Testis (tissue), 2 donors: ENCODE data around the gene HK1.
A peak's percentile ranks its signal among the peaks of the same experiment; 100 is the strongest.

Source experiments
- POLR2A ChIP-seq: fragments of 450-650 bp; IDR thresholded peaks from one replicate; pipeline ENCODE4 v1.6.1; 2017; ENCODE audit warnings: antibody characterized with exemption, mild to moderate bottlenecking, moderate library complexity
- TF ChIP-seq, protein P1 (sequence below), 3 experiments: fragments of 450-650 bp in 2 of 3; fragments of 200-600 bp in 1 of 3; sonication (generic) in 1 of 3; IDR thresholded peaks; one replicate each; pipeline ENCODE4 v1.5.1; 2016 to 2019; ENCODE audit warnings: antibody characterized with exemption in 3 of 3, mild to moderate bottlenecking in 2 of 3, moderate library complexity in 1 of 3

GRCh38 chr10:69413221-69413865 is 135.0 kb downstream of the HK1 start:
- TF ChIP-seq, protein P1, sequence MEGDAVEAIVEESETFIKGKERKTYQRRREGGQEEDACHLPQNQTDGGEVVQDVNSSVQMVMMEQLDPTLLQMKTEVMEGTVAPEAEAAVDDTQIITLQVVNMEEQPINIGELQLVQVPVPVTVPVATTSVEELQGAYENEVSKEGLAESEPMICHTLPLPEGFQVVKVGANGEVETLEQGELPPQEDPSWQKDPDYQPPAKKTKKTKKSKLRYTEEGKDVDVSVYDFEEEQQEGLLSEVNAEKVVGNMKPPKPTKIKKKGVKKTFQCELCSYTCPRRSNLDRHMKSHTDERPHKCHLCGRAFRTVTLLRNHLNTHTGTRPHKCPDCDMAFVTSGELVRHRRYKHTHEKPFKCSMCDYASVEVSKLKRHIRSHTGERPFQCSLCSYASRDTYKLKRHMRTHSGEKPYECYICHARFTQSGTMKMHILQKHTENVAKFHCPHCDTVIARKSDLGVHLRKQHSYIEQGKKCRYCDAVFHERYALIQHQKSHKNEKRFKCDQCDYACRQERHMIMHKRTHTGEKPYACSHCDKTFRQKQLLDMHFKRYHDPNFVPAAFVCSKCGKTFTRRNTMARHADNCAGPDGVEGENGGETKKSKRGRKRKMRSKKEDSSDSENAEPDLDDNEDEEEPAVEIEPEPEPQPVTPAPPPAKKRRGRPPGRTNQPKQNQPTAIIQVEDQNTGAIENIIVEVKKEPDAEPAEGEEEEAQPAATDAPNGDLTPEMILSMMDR (IDR thresholded peaks at IDR 0.05): peak; percentile 68 to 73 (median 69)
- TF ChIP-seq POLR2A: no peak
